ENCODE data around the gene FEZ2.

Gene FEZ2

DNA sequence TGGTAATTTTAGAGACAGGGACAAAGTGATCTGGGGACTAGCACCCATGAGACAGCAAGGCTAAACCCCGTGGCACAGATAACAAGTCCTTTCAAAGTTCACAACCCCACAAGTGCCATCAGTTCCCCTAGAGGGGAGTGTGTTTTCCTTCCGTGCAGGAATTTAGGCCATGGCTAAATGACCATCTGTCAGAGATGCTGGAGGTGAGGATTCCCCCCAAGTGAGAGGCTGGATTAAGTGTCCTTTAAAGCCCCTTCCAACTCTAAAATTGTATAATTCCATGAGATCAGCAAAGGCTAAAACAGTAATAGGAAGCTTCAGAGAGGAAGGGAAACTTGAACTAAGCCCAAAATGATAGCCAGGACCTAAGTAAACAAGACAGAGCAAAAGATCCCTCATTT lies 8.7 kb downstream of the FEZ2 start:
- Histone ChIP-seq H3K27ac (ENCODE audit: low read length) (no peak overlapping the region), H3K79me2 (ENCODE audit: low read length) (peaks cover 8% of the 10 kb centered on the region), H3K4me2 (ENCODE audit: low read length) (no peak overlapping the region), H2AFZ (ENCODE audit: low read depth, low read length) (no peak overlapping the region), H4K20me1 (ENCODE audit: insufficient read depth, low read length) (peaks cover 11% of the 10 kb centered on the region), H3K9me3 (ENCODE audit: insufficient read depth, low read length) (no peaks in the 10 kb centered on the region), H3K27me3 (ENCODE audit: low read depth, low read length) (no peaks in the 10 kb centered on the region), H3K9ac (ENCODE audit: low read length) (no peak overlapping the region), H3K36me3 (replicated peaks; ENCODE audit: low read depth, low read length) (peaks cover 21% of the 10 kb centered on the region), H3K4me1 (ENCODE audit: low read length) (no peaks in the 10 kb centered on the region), H3K4me3 (ENCODE audit: low read length) (no peak overlapping the region)
- TF ChIP-seq, protein P1, sequence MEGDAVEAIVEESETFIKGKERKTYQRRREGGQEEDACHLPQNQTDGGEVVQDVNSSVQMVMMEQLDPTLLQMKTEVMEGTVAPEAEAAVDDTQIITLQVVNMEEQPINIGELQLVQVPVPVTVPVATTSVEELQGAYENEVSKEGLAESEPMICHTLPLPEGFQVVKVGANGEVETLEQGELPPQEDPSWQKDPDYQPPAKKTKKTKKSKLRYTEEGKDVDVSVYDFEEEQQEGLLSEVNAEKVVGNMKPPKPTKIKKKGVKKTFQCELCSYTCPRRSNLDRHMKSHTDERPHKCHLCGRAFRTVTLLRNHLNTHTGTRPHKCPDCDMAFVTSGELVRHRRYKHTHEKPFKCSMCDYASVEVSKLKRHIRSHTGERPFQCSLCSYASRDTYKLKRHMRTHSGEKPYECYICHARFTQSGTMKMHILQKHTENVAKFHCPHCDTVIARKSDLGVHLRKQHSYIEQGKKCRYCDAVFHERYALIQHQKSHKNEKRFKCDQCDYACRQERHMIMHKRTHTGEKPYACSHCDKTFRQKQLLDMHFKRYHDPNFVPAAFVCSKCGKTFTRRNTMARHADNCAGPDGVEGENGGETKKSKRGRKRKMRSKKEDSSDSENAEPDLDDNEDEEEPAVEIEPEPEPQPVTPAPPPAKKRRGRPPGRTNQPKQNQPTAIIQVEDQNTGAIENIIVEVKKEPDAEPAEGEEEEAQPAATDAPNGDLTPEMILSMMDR (IDR thresholded peaks at IDR 0.05; ENCODE audit: low read depth, low read length): no peak
- TF ChIP-seq EZH2phosphoT487 (IDR thresholded peaks at IDR 0.05; ENCODE audit: low read depth): no peak

DNA sequence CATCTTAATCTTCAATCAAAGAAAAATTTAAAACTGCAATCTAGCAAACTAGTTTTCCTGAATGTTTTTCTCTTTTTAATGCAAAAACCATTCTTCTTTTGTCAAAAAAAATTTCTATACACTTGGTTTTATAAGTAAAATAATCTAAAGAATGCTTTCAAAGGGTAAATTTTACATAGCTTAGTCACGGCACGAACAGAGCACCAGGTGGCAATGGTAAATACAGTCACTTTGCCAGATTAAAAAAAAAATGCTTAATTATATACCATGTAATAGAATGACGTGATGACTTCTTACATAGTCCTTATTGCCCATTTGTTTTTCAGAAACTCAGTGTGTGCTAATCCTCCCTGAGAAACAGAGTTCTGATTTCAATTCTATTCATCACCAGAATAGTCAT lies 10.4 kb downstream of the FEZ2 start:
- H3K4me1 ChIP-seq (ENCODE audit: low read length): no peaks in the 10 kb centered on the region
- H3K4me2 ChIP-seq (ENCODE audit: low read length): no peak overlapping the region
- H3K79me2 ChIP-seq (ENCODE audit: low read length): peaks cover 8% of the 10 kb centered on the region
- no peak overlapping the region for H3K4me3 ChIP-seq (ENCODE audit: low read length)
- peaks cover 35% of the 10 kb centered on the region for H3K36me3 ChIP-seq (replicated peaks; ENCODE audit: low read depth, low read length)
- no peak overlapping the region for H3K9ac ChIP-seq (ENCODE audit: low read length)
- TF ChIP-seq, protein P1 (IDR thresholded peaks at IDR 0.05; ENCODE audit: low read depth, low read length): no peak
- no peak for TF ChIP-seq EZH2phosphoT487 (IDR thresholded peaks at IDR 0.05; ENCODE audit: low read depth)
- H3K27ac ChIP-seq (ENCODE audit: low read length): no peak overlapping the region
- peaks cover 11% of the 10 kb centered on the region for H4K20me1 ChIP-seq (ENCODE audit: insufficient read depth, low read length)
- no peak overlapping the region for H2AFZ ChIP-seq (ENCODE audit: low read depth, low read length)
- no peaks in the 10 kb centered on the region for H3K27me3 ChIP-seq (ENCODE audit: low read depth, low read length)
- no peaks in the 10 kb centered on the region for H3K9me3 ChIP-seq (ENCODE audit: insufficient read depth, low read length)

DNA sequence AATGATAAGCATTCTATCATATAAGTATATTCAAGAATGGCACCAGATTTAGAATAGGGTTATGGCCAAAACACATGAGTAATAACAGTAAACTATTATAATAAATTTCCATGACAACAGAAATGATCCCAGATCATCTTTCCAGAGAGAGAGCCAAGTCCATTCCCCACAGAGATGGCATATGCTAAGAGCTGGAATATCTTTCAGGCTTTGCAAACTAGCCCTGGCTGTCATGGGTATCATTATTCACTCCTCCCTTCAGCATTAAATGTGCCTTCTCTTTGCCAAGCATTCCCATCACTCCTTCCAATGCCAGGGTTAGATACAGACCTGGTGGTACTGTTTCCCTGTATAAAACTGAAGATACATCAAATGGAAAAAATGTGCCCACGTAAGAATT lies 10.9 kb downstream of the FEZ2 start:
- Histone ChIP-seq H3K4me2 (ENCODE audit: low read length) (no peak overlapping the region), H3K79me2 (ENCODE audit: low read length) (peaks cover 8% of the 10 kb centered on the region), H2AFZ (ENCODE audit: low read depth, low read length) (no peak overlapping the region), H3K36me3 (replicated peaks; ENCODE audit: low read depth, low read length) (peaks cover 39% of the 10 kb centered on the region), H3K4me3 (ENCODE audit: low read length) (no peak overlapping the region), H3K4me1 (ENCODE audit: low read length) (no peaks in the 10 kb centered on the region), H3K27ac (ENCODE audit: low read length) (no peak overlapping the region), H3K27me3 (ENCODE audit: low read depth, low read length) (no peaks in the 10 kb centered on the region), H3K9ac (ENCODE audit: low read length) (no peak overlapping the region), H3K9me3 (ENCODE audit: insufficient read depth, low read length) (no peaks in the 10 kb centered on the region), H4K20me1 (ENCODE audit: insufficient read depth, low read length) (peaks cover 11% of the 10 kb centered on the region)
- TF ChIP-seq, protein P1 (IDR thresholded peaks at IDR 0.05; ENCODE audit: low read depth, low read length): no peak

DNA sequence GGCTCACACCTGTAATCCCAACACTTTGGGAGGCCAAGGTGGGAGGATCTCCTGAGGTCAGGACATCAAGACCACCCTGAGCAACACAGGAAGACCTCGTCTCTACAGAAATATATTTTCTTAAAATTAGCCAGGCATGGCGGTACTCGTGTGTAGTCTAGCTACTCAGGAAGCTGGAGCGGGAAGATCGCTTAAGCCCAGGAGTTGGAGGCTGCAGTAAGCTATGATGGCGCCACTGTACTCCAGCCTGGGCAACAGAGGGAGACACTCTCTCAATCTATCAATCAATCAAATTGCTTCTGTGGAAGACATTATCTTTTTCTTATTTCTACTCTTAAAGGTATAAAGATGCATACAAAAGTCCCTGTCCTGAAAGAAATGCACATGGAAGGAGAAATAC lies 11.3 kb downstream of the FEZ2 start:
- Histone ChIP-seq H3K79me2 (ENCODE audit: low read length) (peaks cover 7% of the 10 kb centered on the region), H2AFZ (ENCODE audit: low read depth, low read length) (no peak overlapping the region), H3K36me3 (replicated peaks; ENCODE audit: low read depth, low read length) (peaks cover 39% of the 10 kb centered on the region), H4K20me1 (ENCODE audit: insufficient read depth, low read length) (peaks cover 9% of the 10 kb centered on the region), H3K27ac (ENCODE audit: low read length) (no peak overlapping the region), H3K4me3 (ENCODE audit: low read length) (no peak overlapping the region), H3K9me3 (ENCODE audit: insufficient read depth, low read length) (no peaks in the 10 kb centered on the region), H3K27me3 (ENCODE audit: low read depth, low read length) (no peaks in the 10 kb centered on the region), H3K4me1 (ENCODE audit: low read length) (no peaks in the 10 kb centered on the region), H3K4me2 (ENCODE audit: low read length) (no peak overlapping the region), H3K9ac (ENCODE audit: low read length) (no peak overlapping the region)
- TF ChIP-seq, protein P1 (IDR thresholded peaks at IDR 0.05; ENCODE audit: low read depth, low read length): no peak
- no peak for TF ChIP-seq EZH2phosphoT487 (IDR thresholded peaks at IDR 0.05; ENCODE audit: low read depth)
